GM21423 (cell line): ENCODE data around the gene MYL5.
A peak's percentile ranks its signal among the peaks of the same experiment; 100 is the strongest.
"Not testable (repeated sequence)": the region's sequence is repeated elsewhere in the genome, so short reads cannot be mapped to it uniquely, and the experiment has no call there.

ENCODE experiments used
- ATAC-seq: cut with Tn5 transposase; IDR thresholded peaks from one replicate; pipeline ENCODE4 v1.9.1; 2021; ENCODE audit warnings: mild to moderate bottlenecking, moderate library complexity; ENCODE audit not compliant: unreplicated experiment

MYL5 gene

GRCh38 chr4:669806-670559 lies 4.4 kb upstream of the MYL5 start:
- ATAC-seq = not testable (repeated sequence)

- ATAC-seq = no peak
Observed at GRCh38 chr4:671769-672168, 2.6 kb upstream of the MYL5 start.

GRCh38 chr4:673349-674091 lies 822 bp upstream of the MYL5 start:
- ATAC-seq = peak; percentile 1

GRCh38 chr4:675036-675882 lies 917 bp downstream of the MYL5 start:
- peak; percentile 2 for ATAC-seq

- ATAC-seq = no peak
Observed at GRCh38 chr4:675980-676870, 1.9 kb downstream of the MYL5 start.

GRCh38 chr4:676871-677235 lies 2.5 kb downstream of the MYL5 start:
- no peak for ATAC-seq

- no peak for ATAC-seq
Observed at GRCh38 chr4:677431-678293, 3.3 kb downstream of the MYL5 start.

GRCh38 chr4:678331-679103 lies 4.2 kb downstream of the MYL5 start:
- ATAC-seq = no peak

- ATAC-seq = no peak
Observed at GRCh38 chr4:679104-679481, 4.8 kb downstream of the MYL5 start.

GRCh38 chr4:679629-680028 lies 5.3 kb downstream of the MYL5 start:
- no peak for ATAC-seq

GRCh38 chr4:680091-680490 lies 5.7 kb downstream of the MYL5 start:
- no peak for ATAC-seq

GRCh38 chr4:680551-680927 lies 6.2 kb downstream of the MYL5 start:
- ATAC-seq = no peak

- ATAC-seq = no peak
Observed at GRCh38 chr4:680928-681645, 6.7 kb downstream of the MYL5 start.

- no peak for ATAC-seq
Observed at GRCh38 chr4:681736-682451, 7.6 kb downstream of the MYL5 start.

GRCh38 chr4:682490-683172 lies 8.3 kb downstream of the MYL5 start:
- no peak for ATAC-seq

GRCh38 chr4:683247-683897 lies 9.0 kb downstream of the MYL5 start:
- no peak for ATAC-seq
